ENCODE measurements around the gene ZNF485.
"Not testable (repeated sequence)": the region's sequence is repeated elsewhere in the genome, so short reads cannot be mapped to it uniquely, and the experiment has no call there.

Gene ZNF485

DNA sequence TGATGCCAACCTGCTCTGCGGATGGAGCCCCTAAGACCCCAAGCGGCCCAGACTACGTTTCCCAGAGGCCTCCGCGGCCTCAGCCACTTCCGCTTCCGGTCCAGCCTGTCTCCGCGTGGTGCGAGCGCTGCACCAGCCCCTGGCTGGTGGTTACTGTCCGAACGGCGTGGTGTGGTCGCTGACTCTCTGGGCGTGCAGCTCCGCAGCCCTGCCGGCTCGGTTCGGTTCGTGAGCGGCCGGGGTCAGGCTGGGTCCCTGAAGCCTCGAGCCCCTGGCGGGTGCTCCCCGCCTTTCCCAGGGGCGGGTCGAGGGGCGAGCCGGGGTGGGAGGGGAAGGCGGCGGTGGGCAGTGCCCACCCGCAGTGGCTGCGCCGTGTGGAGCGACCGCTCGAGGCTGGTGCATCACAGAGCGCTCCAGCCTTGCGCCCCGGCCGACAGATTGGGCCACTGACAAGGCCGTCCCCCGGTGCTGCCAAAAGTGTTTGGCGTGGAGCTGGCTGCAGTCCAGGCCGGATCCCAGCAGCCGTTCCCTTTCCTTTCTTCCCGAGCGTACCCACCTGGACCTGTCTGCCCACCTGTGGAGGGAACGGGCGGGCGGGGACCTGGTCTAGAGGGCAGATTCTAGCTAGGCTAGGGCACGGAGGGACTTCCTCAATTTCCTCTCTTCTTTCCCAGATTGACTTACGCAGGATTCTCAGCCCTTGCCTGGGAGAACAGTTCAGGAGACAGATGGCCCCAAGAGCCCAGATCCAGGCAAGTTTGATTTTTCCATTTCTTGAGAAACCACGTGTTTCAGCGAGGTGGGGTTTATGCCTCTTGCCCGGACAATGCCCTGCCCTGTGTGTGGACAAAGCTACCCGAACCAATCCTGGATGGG, at the start of gene ZNF485:
Gene ZNF485 (plus strand): TSS at position 116 of the 876 bp plus-strand sequence. CDS start 613 bp downstream, at position 729.
- peak; percentile 66 for DNase-seq

DNA sequence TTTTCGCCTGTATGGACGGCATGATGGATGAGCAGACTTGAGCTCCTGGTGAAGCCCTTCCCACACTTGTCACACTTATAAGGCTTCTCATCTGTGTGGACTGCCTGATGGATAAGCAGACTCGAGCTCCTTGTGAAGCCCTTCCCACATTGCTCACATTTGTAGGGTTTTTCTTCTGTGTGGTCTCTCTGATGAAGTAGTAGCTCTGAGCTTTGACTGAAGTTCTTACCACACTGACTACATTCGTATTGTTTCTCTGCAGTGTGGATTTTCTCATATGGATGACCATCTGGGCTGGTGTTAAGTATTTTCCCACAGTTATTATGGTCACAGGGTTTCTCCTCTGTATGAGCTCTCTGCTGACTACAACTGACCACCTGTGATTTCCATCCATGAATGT, 49.0 kb upstream of the ZNF485 start:
- no peak for DNase-seq

GRCh38 chr10:43569681-43570080, 36.6 kb upstream of the ZNF485 start:
- no peak for DNase-seq

DNA sequence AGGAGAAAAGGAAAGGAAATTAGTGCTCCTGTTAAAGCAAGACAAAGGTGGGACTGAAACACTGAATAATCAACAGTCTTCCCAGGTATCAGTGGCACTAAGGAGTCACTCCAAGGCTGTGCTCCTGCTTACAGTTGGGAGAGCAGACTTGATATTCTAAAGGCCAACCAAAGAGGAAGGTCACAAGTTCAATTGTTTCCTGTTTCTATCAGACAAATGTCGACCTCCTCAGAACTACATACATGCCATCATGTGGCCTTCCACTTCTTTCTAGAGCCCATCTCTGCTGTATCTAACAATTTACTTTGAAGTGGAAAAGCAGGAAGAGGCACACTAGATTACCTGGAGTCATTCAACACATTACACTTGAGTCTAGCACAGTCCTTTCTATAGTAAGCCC, 35.3 kb upstream of the ZNF485 start:
- DNase-seq: no peak

- peak; percentile 35 for DNase-seq
These were observed 32.8 kb upstream of the ZNF485 start for GRCh38 chr10:43573250-43574000.

- DNase-seq: peak; percentile 90
These were observed 32.0 kb upstream of the ZNF485 start, which contains the start of gene ZNF239 for GRCh38 chr10:43574001-43574892. ZNF239 (minus strand) TSS chr10:43574616; CDS start chr10:43558079, 16,537 bp downstream.

GRCh38 chr10:43574906-43575305, 31.3 kb upstream of the ZNF485 start:
- no peak for DNase-seq

DNA sequence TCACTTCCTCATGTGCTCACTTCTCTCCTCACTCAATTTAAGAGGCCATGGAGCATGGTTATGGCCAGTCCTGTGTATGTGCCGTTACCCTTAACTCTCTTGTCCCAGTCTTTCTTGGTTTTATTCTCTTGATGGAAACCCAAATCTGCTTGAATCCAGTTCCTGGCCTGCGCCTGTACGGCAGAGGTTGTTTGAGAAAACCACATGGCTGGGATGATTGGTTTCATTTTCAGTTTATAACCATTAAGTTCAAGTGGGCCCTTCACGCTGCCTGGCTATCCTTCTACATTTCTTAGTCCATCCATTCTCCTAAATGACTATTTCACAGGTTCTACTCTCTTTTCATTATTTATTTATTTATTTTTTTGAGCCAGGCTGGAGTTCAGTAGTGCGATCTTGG, 30.2 kb upstream of the ZNF485 start:
- peak; percentile 38 for DNase-seq

- DNase-seq: no peak
These were observed 29.7 kb upstream of the ZNF485 start for GRCh38 chr10:43576580-43576979.

- DNase-seq: no peak
These were observed 22.2 kb upstream of the ZNF485 start for GRCh38 chr10:43584051-43584450.

GRCh38 chr10:43585046-43585445, 21.2 kb upstream of the ZNF485 start:
- DNase-seq: no peak

GRCh38 chr10:43585981-43586729, 20.1 kb upstream of the ZNF485 start:
- no peak for DNase-seq

DNA sequence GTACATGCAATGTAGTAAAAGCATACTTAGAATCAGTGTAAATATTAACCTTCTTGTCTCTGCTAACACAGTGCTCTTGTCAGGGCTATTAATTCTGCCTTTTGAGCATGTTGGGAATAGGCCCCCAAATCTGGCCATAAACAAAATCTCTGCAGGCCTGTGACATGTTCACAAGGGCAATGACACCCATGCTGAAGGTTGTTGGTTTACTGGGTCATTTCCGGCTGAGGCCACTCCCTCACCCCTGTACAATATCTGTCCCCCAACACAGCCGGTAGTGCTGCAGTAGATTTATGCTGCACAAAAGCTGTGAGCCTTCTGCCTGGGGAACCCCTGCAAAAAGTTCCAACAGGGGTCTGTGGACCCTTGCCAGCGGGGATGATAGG, 19.5 kb upstream of the ZNF485 start:
- not testable (repeated sequence) for DNase-seq

DNA sequence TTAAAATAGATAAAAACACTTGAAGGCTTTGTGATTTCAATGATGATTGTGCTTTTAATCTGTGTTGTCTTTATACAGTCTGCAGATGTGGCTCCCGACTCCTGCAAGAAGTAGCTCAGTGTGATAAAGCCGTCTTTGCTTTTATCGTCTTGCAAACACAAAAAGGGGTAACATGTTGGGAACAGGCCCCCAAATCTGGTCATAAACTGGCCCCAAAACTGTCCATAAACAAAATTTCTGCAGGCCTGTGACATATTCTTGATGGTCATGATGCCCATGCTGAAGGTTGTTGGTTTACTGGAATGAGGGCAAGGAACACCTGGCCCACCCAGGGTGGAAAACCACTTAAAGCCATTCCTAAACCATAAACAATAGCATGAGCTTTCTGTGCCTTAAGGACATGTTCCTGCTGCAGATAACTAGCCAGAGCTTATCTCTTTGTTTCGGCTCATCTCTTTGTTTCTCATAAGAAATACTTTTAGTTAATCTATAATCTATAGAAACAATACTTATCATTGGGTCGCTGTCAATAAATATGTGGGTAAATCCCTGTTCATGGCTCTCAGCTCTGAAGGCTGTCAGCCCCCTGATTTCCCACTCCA, 14.8 kb upstream of the ZNF485 start:
- no peak for DNase-seq

DNA sequence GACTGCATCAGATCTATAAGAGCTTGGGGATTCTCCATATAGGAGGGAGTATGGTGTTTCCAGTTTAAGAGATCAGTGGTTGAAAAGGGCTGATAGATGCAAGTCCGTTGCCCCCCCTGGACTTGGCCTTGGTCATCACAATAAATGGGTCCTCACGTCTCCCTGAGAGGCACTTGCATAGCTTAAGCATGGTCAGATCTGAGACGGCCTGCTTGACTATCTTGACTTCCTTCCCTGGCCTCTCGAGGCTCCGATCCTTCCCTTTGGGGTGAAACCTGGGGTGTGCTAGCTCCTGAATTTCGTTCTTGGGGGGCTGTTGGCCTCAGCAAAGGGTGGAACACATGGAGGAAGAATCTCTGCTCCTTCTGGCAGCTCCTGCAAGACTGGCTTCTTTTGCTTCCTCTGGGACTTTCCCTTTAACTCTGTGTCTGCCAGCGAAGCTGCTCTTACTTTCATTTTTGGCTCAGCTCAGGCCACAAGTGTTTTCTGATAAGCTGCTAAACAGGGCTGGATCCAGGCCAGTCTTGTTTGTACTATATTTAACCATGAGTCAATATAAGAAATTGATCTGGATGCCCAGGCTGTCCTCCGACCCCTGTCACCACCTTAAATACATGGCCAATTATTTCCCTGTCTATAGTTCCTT, 11.2 kb upstream of the ZNF485 start:
- peak; percentile 63 for DNase-seq

GRCh38 chr10:43595739-43596298, 10.4 kb upstream of the ZNF485 start:
- DNase-seq: peak; percentile 24

GRCh38 chr10:43596546-43596945, 9.7 kb upstream of the ZNF485 start:
- no peak for DNase-seq

DNA sequence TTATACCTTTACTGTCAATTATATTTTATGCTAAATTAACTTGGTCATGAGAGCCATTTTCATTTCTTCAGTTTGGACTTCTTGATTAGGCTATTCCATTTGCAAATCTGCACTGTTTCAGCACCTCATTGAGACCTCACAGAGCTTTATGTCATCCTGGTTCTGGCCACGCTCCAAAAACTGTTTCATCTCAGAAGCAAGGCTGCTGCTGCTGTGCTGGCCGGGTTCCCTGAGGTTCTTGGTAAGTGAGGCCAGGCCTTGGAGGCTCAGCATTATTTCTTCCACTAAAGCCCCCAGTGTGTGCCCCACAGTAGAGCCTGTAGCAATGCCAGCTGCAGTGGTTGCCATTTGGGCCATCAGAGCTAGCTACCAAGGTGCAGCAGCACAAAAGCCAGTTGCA, 7.8 kb upstream of the ZNF485 start:
- DNase-seq: no peak

DNA sequence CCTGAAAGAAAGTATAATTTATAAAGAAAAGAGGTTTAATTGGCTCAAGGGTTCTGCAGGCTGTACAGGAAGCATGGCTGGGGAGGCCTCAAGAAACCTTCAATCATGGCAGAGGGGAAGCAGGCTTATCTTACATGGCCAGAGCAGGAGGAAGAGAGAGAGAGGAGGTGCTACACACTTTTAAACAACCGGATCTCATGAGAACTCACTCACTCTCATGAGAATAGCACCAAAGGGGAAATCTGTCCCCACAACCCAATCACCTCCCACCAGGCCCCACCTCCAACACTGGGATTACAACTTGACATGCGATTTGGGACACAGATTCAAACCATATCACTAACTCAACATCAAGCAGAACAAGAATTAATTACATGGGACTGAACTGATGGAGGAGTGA, 6.9 kb upstream of the ZNF485 start:
- no peak for DNase-seq

- DNase-seq: not testable (repeated sequence)
These were observed 4.7 kb upstream of the ZNF485 start for GRCh38 chr10:43601576-43601975.

DNA sequence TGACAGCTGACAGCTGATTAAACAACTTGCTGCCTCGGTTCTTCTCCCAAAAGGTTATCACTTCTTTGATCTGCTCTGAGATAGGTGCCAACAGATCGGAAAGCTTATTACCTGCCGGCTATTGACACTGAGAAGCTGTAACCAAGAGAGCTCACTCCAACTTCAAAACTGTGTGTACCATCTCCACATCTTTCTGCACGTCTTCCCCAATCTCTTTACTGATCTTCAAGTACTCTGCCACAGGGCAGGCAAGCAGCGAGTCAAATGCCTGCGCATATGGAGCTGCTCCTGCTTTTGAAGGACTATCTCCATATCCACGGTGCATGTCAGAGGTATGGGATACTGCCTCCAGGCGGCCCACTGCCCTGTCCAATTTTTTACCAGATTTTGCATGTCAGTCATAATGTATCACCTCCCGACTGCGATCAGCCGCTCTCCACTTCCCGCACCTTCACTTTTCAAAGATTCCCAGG, 352 bp upstream of the ZNF485 start:
- DNase-seq: no peak

Data from CD4-positive, alpha-beta T cell treated with Interleukin-21 for 1 hour (primary cell).